GM23338 (cell line): Measurements from ENCODE around the gene MED13L.

Source experiments
- CTCF ChIP-seq, 2 experiments: fragments of 200-600 bp in 1 of 2; sonication (generic) in 1 of 2; conservative IDR thresholded peaks; 2 replicates each; pipeline versions ENCODE4 v1.5.1 to v1.6.1; 2016 to 2017; ENCODE audit warnings: antibody characterized with exemption in 2 of 2, low read depth in 2 of 2, mild to moderate bottlenecking in 2 of 2, moderate library complexity in 1 of 2
- EZH2 ChIP-seq: fragments of 200-600 bp; sonication (generic); IDR thresholded peaks from one replicate; pipeline ENCODE4 v1.8.0; 2017; ENCODE audit warnings: antibody characterized with exemption, mild to moderate bottlenecking, low read depth; ENCODE audit not compliant: unreplicated experiment
- POLR2AphosphoS5 ChIP-seq: IDR thresholded peaks from 2 replicates; pipeline ENCODE4 v1.6.1; 2016; ENCODE audit warnings: antibody characterized with exemption, low read depth

GRCh38 chr12:115943310-115943629, 334.2 kb downstream of the MED13L start:
- TF ChIP-seq CTCF (conservative IDR thresholded peaks at IDR 0.05; ENCODE audit: low read depth in 2 of 2) (no peak), EZH2 (no peak), POLR2AphosphoS5 (no peak)
